ENCODE data around the gene DIO2. TPM values are rescaled to one million over a fixed set of nuclear protein-coding genes. Genes with fewer than 3 reads are reported as not detected.

The DIO2 gene
- total RNA-seq, 2 donors from 2014 or later: 0.04 to 0.57 TPM

GRCh38 chr14:80208461-80208860 lies 2.8 kb downstream of the DIO2 start:
- Mint-ChIP-seq H3K27ac (no peak overlapping the region), H3K36me3 (ENCODE audit: low read depth) (no peaks in the 10 kb centered on the region), H3K27me3 (ENCODE audit: insufficient read depth) (peaks cover 31% of the 10 kb centered on the region), H3K4me1 (peaks cover 12% of the 10 kb centered on the region), H3K4me3 (no peak overlapping the region), H3K9me3 (no peaks in the 10 kb centered on the region)
- Histone ChIP-seq H3K36me3 (ENCODE audit: control insufficient read depth, insufficient read depth, low read length) (no peaks in the 10 kb centered on the region), H3K4me1 (ENCODE audit: control insufficient read depth, insufficient read depth, low read length) (no peaks in the 10 kb centered on the region), H3K9me3 (ENCODE audit: control insufficient read depth, low read length) (no peaks in the 10 kb centered on the region), H3K27me3 (ENCODE audit: control insufficient read depth, insufficient read depth, low read length, poor library complexity, severe bottlenecking) (peaks cover 11% of the 10 kb centered on the region), H3K27ac (ENCODE audit: low read depth, low read length) (no peak overlapping the region), H3K9ac (ENCODE audit: extremely low read depth, low read length, poor library complexity, severe bottlenecking) (no peak overlapping the region), H3K4me3 (ENCODE audit: low read length) (no peak overlapping the region)
- TF ChIP-seq CTCF (conservative IDR thresholded peaks at IDR 0.05): no peak
- 71 to 100% methylated on average over 1 of the region's 1 CpG for WGBS, 2 experiments (ENCODE audit: insufficient coverage in 1 of 2, insufficient read length in 1 of 2)
- no peak for DNase-seq

- no peak for TF ChIP-seq CTCF (conservative IDR thresholded peaks at IDR 0.05)
- H3K27me3 Mint-ChIP-seq (ENCODE audit: insufficient read depth): peaks cover 39% of the 10 kb centered on the region
- H3K27ac Mint-ChIP-seq: no peak overlapping the region
- Histone ChIP-seq H3K36me3 (ENCODE audit: control insufficient read depth, insufficient read depth, low read length) (no peaks in the 10 kb centered on the region), H3K4me1 (ENCODE audit: control insufficient read depth, insufficient read depth, low read length) (no peaks in the 10 kb centered on the region), H3K9ac (ENCODE audit: extremely low read depth, low read length, poor library complexity, severe bottlenecking) (no peak overlapping the region), H3K27ac (ENCODE audit: low read depth, low read length) (no peak overlapping the region), H3K4me3 (ENCODE audit: low read length) (no peak overlapping the region), H3K27me3 (ENCODE audit: control insufficient read depth, insufficient read depth, low read length, poor library complexity, severe bottlenecking) (peaks cover 11% of the 10 kb centered on the region), H3K9me3 (ENCODE audit: control insufficient read depth, low read length) (no peaks in the 10 kb centered on the region)
- no peaks in the 10 kb centered on the region for H3K36me3 Mint-ChIP-seq (ENCODE audit: low read depth)
- H3K4me1 Mint-ChIP-seq: peaks cover 2% of the 10 kb centered on the region
- H3K9me3 Mint-ChIP-seq: no peaks in the 10 kb centered on the region
- no peak for DNase-seq
- WGBS, 2 experiments (ENCODE audit: insufficient coverage in 1 of 2, insufficient read length in 1 of 2): 84 to 88% methylated on average over 5 to 8 of the region's 8 CpGs
- H3K4me3 Mint-ChIP-seq: no peak overlapping the region
These were observed 4.8 kb downstream of the DIO2 start for GRCh38 chr14:80206351-80207080.

GRCh38 chr14:80202888-80203562 lies 8.3 kb downstream of the DIO2 start:
- Histone ChIP-seq H3K4me3 (ENCODE audit: low read length) (no peak overlapping the region), H3K27me3 (ENCODE audit: control insufficient read depth, insufficient read depth, low read length, poor library complexity, severe bottlenecking) (no peaks in the 10 kb centered on the region), H3K9ac (ENCODE audit: extremely low read depth, low read length, poor library complexity, severe bottlenecking) (no peak overlapping the region), H3K36me3 (ENCODE audit: control insufficient read depth, insufficient read depth, low read length) (no peaks in the 10 kb centered on the region), H3K27ac (ENCODE audit: low read depth, low read length) (no peak overlapping the region), H3K9me3 (ENCODE audit: control insufficient read depth, low read length) (no peaks in the 10 kb centered on the region), H3K4me1 (ENCODE audit: control insufficient read depth, insufficient read depth, low read length) (no peaks in the 10 kb centered on the region)
- Mint-ChIP-seq H3K27ac (no peak overlapping the region), H3K36me3 (ENCODE audit: low read depth) (no peaks in the 10 kb centered on the region), H3K4me3 (no peak overlapping the region), H3K27me3 (ENCODE audit: insufficient read depth) (peaks cover 11% of the 10 kb centered on the region), H3K9me3 (no peaks in the 10 kb centered on the region), H3K4me1 (no peaks in the 10 kb centered on the region)
- 71 to 73% methylated on average over 8 to 9 of the region's 9 CpGs for WGBS, 2 experiments (ENCODE audit: insufficient coverage in 1 of 2, insufficient read length in 1 of 2)
- peak; percentile 96 for DNase-seq
- peak; percentile 92 for TF ChIP-seq CTCF (conservative IDR thresholded peaks at IDR 0.05)
